Posterior cingulate gyrus (tissue), 11 donors: ENCODE results near the gene FITM1.

Experiments
- DNase-seq, 10 donors: peaks; one replicate each; pipeline versions ENCODE4 v3.0.0 to v3.0.0-alpha.2; 2020 to 2021; ENCODE audit warnings: mixed read lengths in 3 of 10
- intact Hi-C: fragments of 100-400 bp; cut with DNase I; formaldehyde crosslinking; loops from one replicate; pipeline ENCODE4 v1.15.1; 2023

FITM1 gene

GRCh38 chr14:24130380-24130716 is at the start of gene FITM1:
Gene FITM1 (plus strand): TSS chr14:24130659. CDS start chr14:24131564, 905 bp downstream.
- peak in 1 of 10 donors; percentile 38 for DNase-seq
- intact Hi-C loops = no loop called here

DNA sequence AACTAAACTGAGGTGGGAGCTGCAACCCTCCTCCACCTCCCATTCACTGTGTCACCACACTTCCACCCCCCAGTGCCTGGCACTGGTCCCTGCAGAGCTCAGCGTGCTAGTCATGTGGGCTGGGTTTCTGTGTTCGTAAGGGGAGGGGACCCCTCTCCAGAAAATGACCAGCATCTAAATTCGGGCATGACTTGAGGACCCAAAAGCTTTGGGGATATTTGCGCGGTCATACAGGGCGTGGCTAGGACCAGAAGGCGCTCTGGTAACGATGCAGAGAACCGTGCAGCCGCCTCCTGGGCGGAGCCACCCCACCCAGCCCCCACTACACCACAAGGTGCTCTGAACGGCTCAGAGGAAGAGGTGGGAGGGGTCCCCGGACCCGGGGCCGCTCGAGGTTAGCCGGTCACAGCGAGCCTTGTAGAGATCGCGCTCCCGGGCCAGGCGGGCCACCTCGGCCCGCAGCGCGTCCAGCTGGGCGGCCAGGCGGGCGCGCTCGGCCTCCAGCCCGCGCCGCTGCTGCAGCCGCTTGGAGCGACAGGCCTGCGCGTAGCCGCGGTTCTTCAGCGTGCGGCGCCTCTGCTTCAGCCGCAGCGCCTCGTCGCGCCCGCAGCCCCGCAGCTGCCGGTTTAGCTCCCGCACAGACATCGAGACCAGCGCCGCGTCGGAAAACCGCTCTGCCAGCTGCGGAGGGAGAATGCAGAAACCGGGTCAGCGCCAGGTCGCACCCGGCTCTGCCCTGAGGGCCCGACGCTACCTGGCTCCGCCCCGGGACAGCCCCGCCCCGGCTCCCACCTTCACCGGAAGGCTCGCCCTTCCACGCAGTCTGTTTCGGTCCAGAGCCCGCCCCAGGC is 49.3 kb upstream of the FITM1 start:
- peak; percentile 42 to 91 (median 54) for DNase-seq
- intact Hi-C loops = no loop called here

- intact Hi-C loops = no loop called here
- DNase-seq = no peak
Measured at GRCh38 chr14:24081739-24082211, 48.7 kb upstream of the FITM1 start.

- intact Hi-C loops = no loop called here
- DNase-seq = peak in 3 of 10 donors; percentile 39 to 72 (median 70)
Measured at GRCh38 chr14:24082411-24083080, 47.9 kb upstream of the FITM1 start.

DNA sequence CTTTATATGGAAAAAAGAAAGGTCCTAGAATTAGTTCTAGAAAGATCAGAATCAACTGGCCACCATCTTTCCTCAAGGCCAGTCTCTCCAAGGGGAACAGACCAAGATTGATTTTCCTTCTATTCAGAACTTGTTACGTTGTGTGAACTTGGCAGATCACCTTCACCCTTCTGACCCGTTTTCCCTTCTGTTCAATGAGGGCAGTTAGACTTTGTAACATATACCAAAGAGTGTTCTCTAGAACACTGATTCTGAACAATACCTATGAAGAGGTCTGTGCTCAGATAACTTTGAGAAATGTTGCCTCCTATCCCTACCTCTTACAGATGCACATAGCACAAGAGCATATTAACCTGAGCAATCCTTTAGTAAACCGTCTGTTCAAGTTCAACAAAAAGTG is 47.0 kb upstream of the FITM1 start:
- no peak for DNase-seq
- intact Hi-C loops = no loop called here

- peak in 2 of 10 donors; percentile 17 to 24 for DNase-seq
- intact Hi-C loops = no loop called here
Measured at GRCh38 chr14:24084440-24084839, 46.0 kb upstream of the FITM1 start.

- peak in 1 of 10 donors; percentile 2 for DNase-seq
- intact Hi-C loops = no loop called here
Measured at GRCh38 chr14:24085215-24085614, 45.2 kb upstream of the FITM1 start.

DNA sequence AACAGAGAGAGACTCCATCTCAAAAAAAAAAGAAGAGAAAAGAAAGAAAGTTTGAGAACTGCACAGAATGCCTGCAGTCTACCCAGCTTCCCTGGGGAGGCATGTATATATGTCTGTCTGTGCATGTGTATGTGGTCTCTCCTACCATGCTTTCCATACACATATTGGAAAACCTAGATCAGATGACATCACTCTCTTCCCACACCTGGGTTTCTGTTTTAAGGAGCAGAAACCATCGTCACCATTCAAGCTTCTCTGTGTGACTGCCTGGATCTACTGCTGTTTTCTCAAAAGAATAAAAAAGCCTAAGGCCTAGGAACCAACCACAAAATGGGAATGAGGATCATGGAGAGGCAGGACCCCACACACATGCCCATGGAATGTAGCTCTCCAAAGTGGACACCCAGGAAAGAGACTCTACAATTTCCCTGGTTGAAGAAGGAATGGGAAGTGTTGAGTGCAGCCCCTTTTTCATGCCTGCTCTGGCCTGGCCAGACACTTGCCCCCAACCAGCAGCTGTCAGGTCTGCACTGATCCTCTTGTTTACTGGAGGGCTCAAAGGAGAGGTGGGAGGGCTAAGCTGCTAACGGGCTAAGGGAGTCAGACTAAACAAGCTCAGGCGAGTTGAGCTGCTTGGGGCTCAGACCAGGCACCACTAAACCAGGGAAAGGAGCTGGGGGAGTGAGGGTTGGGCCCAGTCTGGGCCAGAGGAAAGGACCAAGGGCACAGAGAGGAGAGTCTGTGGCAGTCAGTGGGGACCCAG is 44.1 kb upstream of the FITM1 start:
- intact Hi-C loops = no loop called here
- DNase-seq = peak in 1 of 10 donors; percentile 53

- no peak for DNase-seq
- intact Hi-C loops = no loop called here
Measured at GRCh38 chr14:24087004-24087403, 43.5 kb upstream of the FITM1 start.

GRCh38 chr14:24088095-24088494 is 42.4 kb upstream of the FITM1 start:
- intact Hi-C loops = no loop called here
- DNase-seq = peak in 2 of 10 donors; percentile 8 to 11

GRCh38 chr14:24089890-24090289 is 40.6 kb upstream of the FITM1 start:
- no peak for DNase-seq
- intact Hi-C loops = loop anchor here (1.0 to 5.0 kb wide), 2 partner anchors 38 to 76 kb away; partner anchors contain the start of gene CARMIL3

DNA sequence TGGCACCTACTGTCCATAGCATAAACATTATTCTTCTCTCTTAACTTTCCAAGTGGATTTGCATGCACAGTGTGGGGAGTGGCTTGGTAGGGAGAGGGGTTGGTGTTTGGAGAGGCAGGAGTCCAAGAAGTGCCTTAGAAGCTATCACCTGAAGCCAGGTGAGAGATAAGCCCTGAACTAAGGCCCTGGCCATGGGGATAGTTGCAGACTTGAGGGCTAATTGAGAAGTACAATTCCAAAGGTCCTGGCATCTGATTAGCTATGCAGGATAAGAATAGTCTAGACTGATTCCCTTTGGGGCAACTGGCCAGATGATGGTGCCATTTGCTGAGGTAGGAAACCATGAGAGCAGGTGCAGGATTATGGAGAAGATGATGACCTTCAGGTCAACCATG is 38.4 kb upstream of the FITM1 start:
- intact Hi-C loops = loop anchor here (5.0 kb wide), 1 partner anchor 40 kb away; the partner anchor contains the start of gene CARMIL3
- peak in 1 of 10 donors; percentile 8 for DNase-seq

DNA sequence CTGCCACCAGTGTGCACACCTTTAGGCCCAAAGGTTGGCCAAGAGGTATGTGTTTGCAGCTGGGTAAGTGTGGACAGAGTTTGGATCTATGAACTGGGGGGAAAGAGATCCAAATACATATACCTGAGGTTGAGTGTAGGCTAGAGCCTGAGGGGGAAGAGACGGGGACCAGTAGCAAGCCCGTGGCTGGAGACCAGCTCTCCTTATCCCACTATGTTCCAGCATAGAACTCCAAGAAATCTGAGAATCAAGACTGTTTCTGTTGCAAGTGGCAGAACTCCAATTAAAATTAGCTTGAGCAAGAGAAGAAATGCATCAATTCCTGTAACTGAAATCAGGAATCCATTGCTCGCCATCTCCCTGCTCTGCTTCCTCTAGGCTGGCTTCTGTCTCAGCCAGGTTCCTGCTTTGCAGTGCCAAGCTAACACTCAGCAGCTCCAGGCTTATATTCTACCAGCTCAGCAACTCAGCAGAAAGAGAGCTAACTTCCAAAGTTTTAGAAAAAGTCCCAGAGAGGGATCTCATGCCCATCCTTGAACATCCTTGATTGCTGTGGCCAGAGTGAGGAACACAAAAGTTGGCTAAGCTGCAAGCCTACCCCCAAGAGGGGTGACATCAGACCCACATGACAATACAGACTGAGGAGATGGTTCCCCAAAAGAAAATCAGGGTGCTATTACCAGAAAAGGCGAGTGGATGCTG is 37.8 kb upstream of the FITM1 start:
- intact Hi-C loops = loop anchor here (5.0 kb wide), 1 partner anchor 40 kb away; the partner anchor contains the start of gene CARMIL3
- DNase-seq = peak in 1 of 10 donors; percentile 3

DNA sequence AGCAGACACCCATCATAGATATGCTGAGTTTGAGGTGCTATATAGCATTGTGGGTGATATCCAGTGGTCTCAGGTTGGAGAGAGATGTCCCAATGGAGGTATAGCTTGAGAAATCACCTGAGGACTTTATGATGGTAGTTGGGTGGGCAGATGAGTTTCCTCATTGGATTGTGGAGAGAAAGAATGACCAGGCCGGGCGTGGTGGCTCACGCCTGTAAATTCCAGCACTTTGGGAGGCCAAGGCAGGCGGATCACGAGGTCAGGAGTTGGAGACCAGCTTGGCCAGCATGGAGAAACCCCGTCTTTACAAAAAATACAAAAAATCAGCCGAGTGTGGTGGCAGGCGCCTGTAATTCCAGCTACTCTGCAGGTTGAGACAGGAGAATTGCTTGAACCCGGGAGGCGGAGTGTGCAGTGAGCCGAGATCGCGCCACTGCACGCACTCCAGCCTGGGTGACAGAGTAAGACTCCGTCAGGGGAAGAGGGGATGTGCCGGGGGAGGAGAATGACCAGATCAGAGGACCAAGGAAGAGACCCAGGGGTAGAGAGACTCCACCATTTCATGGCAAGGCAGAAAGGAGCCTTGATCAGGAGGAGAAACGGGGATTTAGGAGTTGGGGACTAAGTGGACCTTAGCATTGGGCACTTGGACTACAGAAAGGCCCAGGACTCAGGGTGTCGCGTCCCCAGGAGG is 37.1 kb upstream of the FITM1 start:
- no peak for DNase-seq
- intact Hi-C loops = loop anchor here (5.0 kb wide), 1 partner anchor 41 kb away; the partner anchor contains the start of gene CARMIL3

DNA sequence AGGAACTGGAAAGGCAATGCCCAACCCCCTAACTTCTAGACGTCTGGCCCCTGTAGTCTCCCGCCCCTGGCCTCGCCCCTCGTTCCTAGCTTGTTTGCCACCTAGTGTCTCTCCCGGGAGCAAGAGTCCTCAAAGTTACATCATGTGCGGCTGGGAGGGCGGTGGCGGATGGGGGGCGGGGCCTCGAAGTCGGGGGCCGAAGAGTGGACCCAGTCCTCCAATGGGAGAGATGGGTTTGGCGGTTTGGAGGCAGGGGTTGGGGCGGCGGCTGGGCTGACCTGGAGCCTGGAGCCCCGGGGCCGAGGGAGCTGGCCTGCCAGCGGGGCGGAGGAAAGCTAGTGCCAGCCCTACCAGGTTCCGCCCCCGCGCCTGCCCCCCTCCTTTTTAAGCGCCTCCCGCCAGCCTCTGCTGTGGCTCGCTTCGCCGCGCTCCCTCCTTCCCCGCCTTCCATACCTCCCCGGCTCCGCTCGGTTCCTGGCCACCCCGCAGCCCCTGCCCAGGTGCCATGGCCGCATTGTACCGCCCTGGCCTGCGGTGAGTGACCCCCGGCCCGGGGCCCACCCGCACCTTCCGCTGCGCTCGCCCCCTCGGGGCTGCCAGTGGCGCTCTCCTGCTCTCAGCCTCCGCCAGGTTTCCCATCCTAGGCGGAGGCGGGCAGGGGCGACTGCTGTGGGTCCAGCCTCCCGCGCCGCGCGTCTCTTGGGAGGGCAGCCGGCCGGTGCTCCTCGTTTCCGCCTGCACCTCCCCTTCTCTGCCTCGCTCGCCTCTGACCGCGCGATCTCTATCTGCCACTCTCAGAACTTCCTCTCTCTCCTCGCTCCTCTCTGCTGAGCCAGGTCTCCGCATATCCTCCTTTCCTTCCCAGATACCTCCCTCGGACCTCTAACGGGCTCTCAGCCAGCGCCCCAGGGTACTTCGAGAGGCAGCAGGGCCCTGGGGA is 36.3 kb upstream of the FITM1 start, which contains the start of gene PCK2:
PCK2 (plus strand) TSS at position 411 of the 940 bp plus-strand sequence; CDS start at position 506, 95 bp downstream.
- DNase-seq = peak; percentile 57 to 97 (median 74)
- intact Hi-C loops = loop anchor here (5.0 kb wide), 1 partner anchor 42 kb away; the partner anchor contains the start of gene CARMIL3

GRCh38 chr14:24094841-24095270 is 35.6 kb upstream of the FITM1 start:
- peak in 1 of 10 donors; percentile 67 for DNase-seq
- intact Hi-C loops = loop anchor here (5.0 kb wide), 1 partner anchor 43 kb away; the partner anchor contains the start of gene CARMIL3

- DNase-seq = peak in 3 of 10 donors; percentile 26 to 83 (median 81)
- intact Hi-C loops = no loop called here
Measured at GRCh38 chr14:24095271-24096068, 35.0 kb upstream of the FITM1 start.
